Coronary artery (tissue), 2 donors: ENCODE results near the gene PRR5L.
A peak's percentile ranks its signal among the peaks of the same experiment; 100 is the strongest.

ENCODE experiments used
- DNase-seq: peaks from one replicate; pipeline ENCODE4 v3.0.0-alpha.2; 2017; ENCODE audit warnings: low spot score
- H3K27ac ChIP-seq, 2 donors: fragments of 200-600 bp; sonication (generic); one replicate each; pipeline ENCODE4 v1.5.1; 2016 to 2019
- H3K4me3 ChIP-seq: fragments of 200-600 bp; sonication (generic); 2 replicates; pipeline ENCODE4 v1.5.1; 2016; ENCODE audit warnings: mild to moderate bottlenecking, moderate library complexity
- TF ChIP-seq, protein P1 (sequence below): fragments of 200-600 bp; sonication (generic); IDR thresholded peaks from one replicate; pipeline ENCODE4 v1.5.1; 2019; ENCODE audit warnings: antibody characterized with exemption

Gene PRR5L

DNA sequence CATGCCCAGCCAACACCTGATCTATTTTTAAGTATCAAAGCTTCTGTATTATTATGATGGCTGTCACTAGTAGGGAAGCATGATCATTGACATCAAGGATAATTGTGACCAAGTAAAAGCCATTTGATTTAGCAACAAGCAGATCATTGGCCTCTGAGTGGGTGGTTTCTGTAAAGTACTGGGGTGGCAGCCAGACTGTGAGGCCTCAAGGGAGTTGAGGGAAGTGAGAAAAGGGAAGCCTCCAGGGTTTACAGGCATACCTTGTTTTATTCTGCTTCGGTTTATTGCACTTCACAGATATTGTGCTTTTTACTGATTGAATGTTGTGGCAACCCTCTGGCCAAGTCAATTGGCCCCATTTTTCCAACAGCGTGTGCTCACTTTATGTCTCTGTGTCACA lies 60.1 kb downstream of the PRR5L start:
- Histone ChIP-seq H3K27ac (no peak overlapping the region), H3K4me3 (no peak overlapping the region)
- no peak for DNase-seq
- TF ChIP-seq, protein P1, sequence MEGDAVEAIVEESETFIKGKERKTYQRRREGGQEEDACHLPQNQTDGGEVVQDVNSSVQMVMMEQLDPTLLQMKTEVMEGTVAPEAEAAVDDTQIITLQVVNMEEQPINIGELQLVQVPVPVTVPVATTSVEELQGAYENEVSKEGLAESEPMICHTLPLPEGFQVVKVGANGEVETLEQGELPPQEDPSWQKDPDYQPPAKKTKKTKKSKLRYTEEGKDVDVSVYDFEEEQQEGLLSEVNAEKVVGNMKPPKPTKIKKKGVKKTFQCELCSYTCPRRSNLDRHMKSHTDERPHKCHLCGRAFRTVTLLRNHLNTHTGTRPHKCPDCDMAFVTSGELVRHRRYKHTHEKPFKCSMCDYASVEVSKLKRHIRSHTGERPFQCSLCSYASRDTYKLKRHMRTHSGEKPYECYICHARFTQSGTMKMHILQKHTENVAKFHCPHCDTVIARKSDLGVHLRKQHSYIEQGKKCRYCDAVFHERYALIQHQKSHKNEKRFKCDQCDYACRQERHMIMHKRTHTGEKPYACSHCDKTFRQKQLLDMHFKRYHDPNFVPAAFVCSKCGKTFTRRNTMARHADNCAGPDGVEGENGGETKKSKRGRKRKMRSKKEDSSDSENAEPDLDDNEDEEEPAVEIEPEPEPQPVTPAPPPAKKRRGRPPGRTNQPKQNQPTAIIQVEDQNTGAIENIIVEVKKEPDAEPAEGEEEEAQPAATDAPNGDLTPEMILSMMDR: no peak

- Histone ChIP-seq H3K4me3 (no peak overlapping the region), H3K27ac (no peak overlapping the region)
- TF ChIP-seq, protein P1: no peak
- DNase-seq: no peak
These were observed 61.7 kb downstream of the PRR5L start for GRCh38 chr11:36357831-36358230.

- TF ChIP-seq, protein P1: no peak
- Histone ChIP-seq H3K27ac (no peak overlapping the region), H3K4me3 (no peak overlapping the region)
- DNase-seq: no peak
These were observed 62.3 kb downstream of the PRR5L start for GRCh38 chr11:36358436-36358835.

DNA sequence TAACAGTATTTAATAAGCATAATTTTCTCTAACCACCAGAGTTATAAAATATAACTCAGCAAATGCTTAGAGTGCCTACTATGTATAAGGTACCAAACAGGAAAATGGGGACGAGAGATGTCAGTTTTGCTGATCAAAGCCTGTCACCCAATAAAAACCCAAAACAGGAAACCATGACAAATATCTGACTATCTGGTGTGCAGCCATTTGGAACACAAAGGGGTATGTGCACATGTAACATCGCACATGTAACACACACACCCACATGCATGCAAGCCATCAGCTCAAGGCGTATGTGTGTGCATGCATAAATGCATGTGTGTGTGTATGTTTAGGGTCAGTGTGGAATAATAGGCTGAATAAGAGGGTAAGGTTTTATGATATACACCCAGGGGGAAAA lies 64.2 kb downstream of the PRR5L start:
- no peak for DNase-seq
- TF ChIP-seq, protein P1: no peak
- Histone ChIP-seq H3K4me3 (no peak overlapping the region), H3K27ac (no peak overlapping the region)

- Histone ChIP-seq H3K4me3 (no peak overlapping the region), H3K27ac (no peak overlapping the region)
- no peak for DNase-seq
- TF ChIP-seq, protein P1: no peak
These were observed 64.8 kb downstream of the PRR5L start for GRCh38 chr11:36360826-36361415.

DNA sequence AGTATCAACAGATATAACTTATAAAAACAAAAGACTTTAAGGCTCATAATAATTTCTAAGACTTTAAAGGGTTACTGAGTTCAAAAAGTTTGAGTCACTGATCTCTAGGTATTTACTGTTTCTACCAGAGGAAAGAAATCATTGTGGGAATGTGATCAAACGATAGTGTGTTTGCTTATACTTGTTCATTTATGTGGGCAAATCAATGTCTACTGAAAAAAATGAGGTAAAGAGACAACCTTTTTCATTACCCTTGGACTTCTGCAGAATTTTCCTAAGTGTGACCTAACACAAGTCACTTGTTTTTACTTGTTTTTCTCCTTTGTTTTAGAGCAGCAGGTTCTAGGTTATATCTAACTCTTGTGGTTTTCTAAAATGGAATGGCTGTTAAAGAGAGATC lies 65.4 kb downstream of the PRR5L start:
- DNase-seq: no peak
- Histone ChIP-seq H3K27ac (no peak overlapping the region), H3K4me3 (peak overlapping the region; percentile 31)
- TF ChIP-seq, protein P1: no peak

DNA sequence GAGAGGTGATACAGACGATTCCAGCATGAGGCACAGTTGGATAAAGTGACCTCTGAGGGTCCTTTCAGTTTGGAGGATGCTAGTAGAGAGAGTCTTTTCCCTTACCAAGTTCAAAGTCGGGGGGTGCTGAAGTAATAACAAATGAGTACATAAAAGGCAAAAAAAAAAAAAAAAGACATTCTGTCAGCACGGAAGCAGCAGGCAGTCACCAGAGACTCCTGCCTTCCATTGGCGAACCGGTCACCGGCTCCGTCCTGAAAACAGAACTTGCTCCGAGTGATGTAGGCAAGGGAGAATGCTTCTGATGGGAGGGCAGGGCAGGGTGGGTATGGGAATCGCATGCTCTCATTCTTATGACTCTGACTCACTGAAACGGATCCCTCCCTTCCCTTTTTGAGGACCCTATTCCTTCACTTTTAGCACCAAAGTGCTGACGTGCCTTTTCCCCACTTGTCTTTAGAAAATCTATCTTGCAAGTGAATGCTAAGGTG lies 65.9 kb downstream of the PRR5L start:
- DNase-seq: no peak
- Histone ChIP-seq H3K27ac (no peak overlapping the region), H3K4me3 (peak overlapping the region; percentile 31)
- TF ChIP-seq, protein P1: no peak
